K562 (cell line): Measurements from ENCODE around the gene MOSPD3. TPM values are rescaled to one million over a fixed set of nuclear protein-coding genes. Genes with fewer than 3 reads are reported as not detected.
A peak's percentile ranks its signal among the peaks of the same experiment; 100 is the strongest.

Source experiments
- ATAC-seq: fragments of 200-7000 bp; cut with Tn5 transposase; 3 replicates; pipeline ENCODE4 v1.9.1; 2020; ENCODE audit warnings: moderate library complexity
- BruUV-seq: library from RNA; stranded (reverse); fragments of 400-500 nt; replicated peaks from 2 replicates; lab custom pipeline; 2021; lab: Mats Ljungman, UMichigan
- CTCF ChIA-PET: fragments of 300-600 bp; formaldehyde crosslinking; extraction: SDS; loops from one replicate; lab custom pipeline; 2021; ENCODE audit warnings: low intra/inter-chr PET ratio; lab: Yijun Ruan, JAX
- POLR2A ChIA-PET: fragments of 300-600, 350-650 bp; sonication (Branson Sonifier 250); formaldehyde crosslinking; extraction: SDS; loops from one replicate; lab custom pipeline; 2021; ENCODE audit warnings: antibody characterized with exemption, inconsistent platforms; lab: Yijun Ruan, JAX
- DNase-seq, 4 experiments: peaks; one replicate each; pipeline versions ENCODE4 v3.0.0 to v3.0.0-alpha.2; 2011 to 2018; ENCODE audit warnings: low spot score in 3 of 4, mixed read lengths in 3 of 4; ENCODE audit errors: extremely low read depth in 1 of 4
- FAIRE-seq: peaks from 2 replicates; lab custom pipeline; 2011; peaks lifted over from hg19 to GRCh38; lab: Jason Lieb, UNC
- H2AFZ ChIP-seq: 2 replicates; pipeline ENCODE4 v1.6.0; 2011; ENCODE audit warnings: low read depth, low read length, control low read depth, inconsistent platforms
- H3K27ac ChIP-seq: fragments of 200-600 bp; 3 replicates; pipeline ENCODE4 v1.8.0; 2011; ENCODE audit warnings: low read depth, mild to moderate bottlenecking, control low read depth, inconsistent platforms, low read length, moderate library complexity, mixed read lengths; ENCODE audit errors: extremely low read depth
- H3K27me3 ChIP-seq, 2 experiments: fragments of 300-600 bp in 1 of 2; 2 replicates in 1 of 2; 3 replicates in 1 of 2; pipeline versions ENCODE4 v1.6.0 to v1.8.0; 2011; ENCODE audit warnings: inconsistent platforms in 2 of 2, low read length in 2 of 2, mild to moderate bottlenecking in 1 of 2, mixed read lengths in 1 of 2, moderate library complexity in 1 of 2; ENCODE audit not compliant: control insufficient read depth in 2 of 2, insufficient read depth in 2 of 2
- H3K36me3 ChIP-seq: fragments of 300-600 bp; 3 replicates; pipeline ENCODE4 v1.8.0; 2011; ENCODE audit warnings: mild to moderate bottlenecking, low read length, inconsistent platforms; ENCODE audit not compliant: control insufficient read depth, insufficient read depth
- H3K4me1 ChIP-seq, 2 experiments: fragments of 200-600 bp in 1 of 2; replicated peaks in 1 of 2; 2 replicates in 1 of 2; 3 replicates in 1 of 2; pipeline versions ENCODE4 v1.5.1 to v1.8.0; 2011; ENCODE audit warnings: inconsistent platforms in 2 of 2, low read length in 2 of 2, mild to moderate bottlenecking in 1 of 2, mixed read lengths in 1 of 2, moderate library complexity in 1 of 2; ENCODE audit not compliant: control insufficient read depth in 2 of 2, insufficient read depth in 2 of 2
- H3K4me2 ChIP-seq: 2 replicates; pipeline ENCODE4 v1.6.1; 2011; ENCODE audit warnings: low read length, control low read depth, inconsistent platforms, mixed read lengths; ENCODE audit not compliant: insufficient read depth
- H3K4me3 ChIP-seq: fragments of 200-600 bp; sonication (generic), shearing (Covaris generic); 2 replicates; pipeline ENCODE4 v1.5.1; 2016; ENCODE audit warnings: control low read depth, inconsistent platforms
- H3K79me2 ChIP-seq: fragments of 200-600 bp; 3 replicates; pipeline ENCODE4 v1.8.0; 2011; ENCODE audit warnings: low read length, inconsistent platforms; ENCODE audit not compliant: control insufficient read depth, insufficient read depth
- H3K9ac ChIP-seq, 2 experiments: 2 replicates each; pipeline versions ENCODE4 v1.6.0 to v1.6.1; 2011; ENCODE audit warnings: low read depth in 2 of 2, low read length in 2 of 2, control low read depth in 1 of 2, inconsistent platforms in 1 of 2, mild to moderate bottlenecking in 1 of 2, mixed read lengths in 1 of 2; ENCODE audit not compliant: insufficient read depth in 1 of 2
- H3K9me1 ChIP-seq: one replicate; pipeline ENCODE4 v1.6.0; 2011; ENCODE audit warnings: inconsistent platforms, mild to moderate bottlenecking, low read length, moderate library complexity; ENCODE audit not compliant: control insufficient read depth, insufficient read depth
- H3K9me3 ChIP-seq: replicated peaks from 2 replicates; pipeline ENCODE4 v1.5.1; 2011; ENCODE audit warnings: low read depth, low read length, inconsistent platforms; ENCODE audit not compliant: control insufficient read depth, insufficient read depth
- H4K20me1 ChIP-seq: replicated peaks from 2 replicates; pipeline ENCODE4 v1.6.1; 2011; ENCODE audit warnings: low read length, inconsistent platforms, mixed read lengths; ENCODE audit not compliant: control insufficient read depth, insufficient read depth
- DEAF1 ChIP-seq: fragments of 450-650 bp; formaldehyde crosslinking; IDR thresholded peaks from 2 replicates; pipeline ENCODE4 v1.4.0; 2020; ENCODE audit warnings: mild to moderate bottlenecking, moderate library complexity
- GABPB2 ChIP-seq: fragments of 250-450 bp; sonication (Bioruptor Pico); conservative IDR thresholded peaks from 2 replicates; pipeline ENCODE4 v1.5.1; 2021; ENCODE audit warnings: mild to moderate bottlenecking
- POLR2G ChIP-seq: fragments of 200-400 bp; formaldehyde crosslinking; IDR thresholded peaks from 2 replicates; pipeline ENCODE4 v1.6.1; 2017; ENCODE audit warnings: low read depth, mild to moderate bottlenecking, antibody characterized with exemption, low read length, moderate library complexity
- WGBS: fragments of 100-300 bp; shearing (Covaris generic); methylation state at CpG from one replicate; pipeline ENCODE4 v1.1.6; 2016; ENCODE audit warnings: low coverage, mixed read lengths; ENCODE audit not compliant: insufficient coverage; ENCODE audit errors: missing lambda C conversion rate; 5-methylcytosine and 5-hydroxymethylcytosine counted together
- in situ Hi-C: fragments of 300-500 bp; cut with MboI; formaldehyde crosslinking; loops from 4 replicates; pipeline ENCODE4 v1.15.0; 2018; ENCODE audit warnings: inconsistent platforms, mixed read lengths
- intact Hi-C: fragments of 100-400 bp; cut with micrococcal nuclease; formaldehyde crosslinking; loops from 2 replicates; pipeline ENCODE4 v1.14.2; 2022
- polyA plus RNA-seq, 8 experiments: library from polyadenylated mRNA; depleted of rRNA in 4 of 8; stranded (reverse) in 5 of 8; unstranded in 3 of 8; fragments of >200 nt; fragmentation: Nextera tagmentation in 2 of 8; fragmentation: Illumina TruSeq in 1 of 8; extraction: Ambion mirVana in 2 of 8; extraction: Trizol in 1 of 8; gene quantifications; 2 replicates each; pipeline versions ENCODE4 v1.2.1 to v1.2.3, GENCODE V29; 2011 to 2014; ENCODE audit warnings: inconsistent platforms in 1 of 8, missing spikeins in 1 of 8
- total RNA-seq, 7 experiments: library from RNA; depleted of rRNA in 6 of 7; stranded (reverse); fragments of >200 nt in 6 of 7; fragmentation: Illumina TruSeq in 2 of 7; extraction: Trizol in 2 of 7; gene quantifications; 2 replicates each; pipeline versions ENCODE4 v1.2.1 to v1.2.3, GENCODE V29; 2011 to 2021; ENCODE audit warnings: low replicate concordance in 1 of 7
- TF ChIP-seq, protein P1 (sequence below): fragments of 250-450 bp; sonication (Bioruptor Pico); IDR thresholded peaks from 2 replicates; pipeline ENCODE4 v1.4.0; 2020; ENCODE audit warnings: mild to moderate bottlenecking, moderate library complexity
- TF ChIP-seq, protein P2 (sequence below), 2 experiments: fragments of 450-650 bp in 1 of 2; IDR thresholded peaks; 2 replicates each; pipeline ENCODE4 v1.6.1; 2011 to 2017; ENCODE audit warnings: low read depth in 2 of 2, antibody characterized with exemption in 1 of 2, borderline replicate concordance in 1 of 2, low read length in 1 of 2, mild to moderate bottlenecking in 1 of 2, mixed read lengths in 1 of 2; ENCODE audit not compliant: control insufficient read depth in 1 of 2
- TF ChIP-seq, protein P3 (sequence below): fragments of 200-800 bp; sonication (Bioruptor generic); IDR thresholded peaks from 2 replicates; pipeline ENCODE4 v1.6.1; 2017; ENCODE audit warnings: missing genetic modification characterization, missing compliant biosample characterization

MOSPD3 gene
- total and polyA plus RNA-seq, 9 of the 15 experiments (the other 6 are each of a cell fraction or from before 2014, with no cell fraction given) = 1.4 to 32.1 (median 7.3) TPM

GRCh38 chr7:100620804-100621203, 8.5 kb downstream of the MOSPD3 start:
- H3K9me1 ChIP-seq = no peaks in the 10 kb centered on the region
- no peak for DNase-seq
- ChIA-PET CTCF (no interaction called here), POLR2A (interaction anchor here (0.6 to 7.0 kb wide), 3 partner anchors 6 to 29 kb away, joined by 3 to 54 read pairs (median 3); partner anchors contain the start of gene MOSPD3)
- BruUV-seq = no TSS peak
- WGBS = 89% methylated on average over 23 of the region's 23 CpGs
- no peaks in the 10 kb centered on the region for H3K27me3 ChIP-seq
- H4K20me1 ChIP-seq = no peaks in the 10 kb centered on the region
- peaks cover 2% of the 10 kb centered on the region; the same call in 2 of the 3 replicates for H3K79me2 ChIP-seq
- H3K4me1 ChIP-seq = peaks cover 10 to 17% of the 10 kb centered on the region in 2 experiments; a peak in 4 of 5 replicates
- no peak for FAIRE-seq
- H3K4me2 ChIP-seq = no peak overlapping the region
- H3K36me3 ChIP-seq = peaks cover 28% of the 10 kb centered on the region
- no peak overlapping the region for H3K4me3 ChIP-seq
- no peak overlapping the region for H3K27ac ChIP-seq
- ATAC-seq = no peak; the same call in 2 of the 3 replicates
- no peaks in the 10 kb centered on the region for H3K9me3 ChIP-seq
- no peak overlapping the region for H2AFZ ChIP-seq
- in situ Hi-C loops = no loop called here
- intact Hi-C loops = no loop called here
- H3K9ac ChIP-seq = no peak overlapping the region
- TF ChIP-seq, protein P1, sequence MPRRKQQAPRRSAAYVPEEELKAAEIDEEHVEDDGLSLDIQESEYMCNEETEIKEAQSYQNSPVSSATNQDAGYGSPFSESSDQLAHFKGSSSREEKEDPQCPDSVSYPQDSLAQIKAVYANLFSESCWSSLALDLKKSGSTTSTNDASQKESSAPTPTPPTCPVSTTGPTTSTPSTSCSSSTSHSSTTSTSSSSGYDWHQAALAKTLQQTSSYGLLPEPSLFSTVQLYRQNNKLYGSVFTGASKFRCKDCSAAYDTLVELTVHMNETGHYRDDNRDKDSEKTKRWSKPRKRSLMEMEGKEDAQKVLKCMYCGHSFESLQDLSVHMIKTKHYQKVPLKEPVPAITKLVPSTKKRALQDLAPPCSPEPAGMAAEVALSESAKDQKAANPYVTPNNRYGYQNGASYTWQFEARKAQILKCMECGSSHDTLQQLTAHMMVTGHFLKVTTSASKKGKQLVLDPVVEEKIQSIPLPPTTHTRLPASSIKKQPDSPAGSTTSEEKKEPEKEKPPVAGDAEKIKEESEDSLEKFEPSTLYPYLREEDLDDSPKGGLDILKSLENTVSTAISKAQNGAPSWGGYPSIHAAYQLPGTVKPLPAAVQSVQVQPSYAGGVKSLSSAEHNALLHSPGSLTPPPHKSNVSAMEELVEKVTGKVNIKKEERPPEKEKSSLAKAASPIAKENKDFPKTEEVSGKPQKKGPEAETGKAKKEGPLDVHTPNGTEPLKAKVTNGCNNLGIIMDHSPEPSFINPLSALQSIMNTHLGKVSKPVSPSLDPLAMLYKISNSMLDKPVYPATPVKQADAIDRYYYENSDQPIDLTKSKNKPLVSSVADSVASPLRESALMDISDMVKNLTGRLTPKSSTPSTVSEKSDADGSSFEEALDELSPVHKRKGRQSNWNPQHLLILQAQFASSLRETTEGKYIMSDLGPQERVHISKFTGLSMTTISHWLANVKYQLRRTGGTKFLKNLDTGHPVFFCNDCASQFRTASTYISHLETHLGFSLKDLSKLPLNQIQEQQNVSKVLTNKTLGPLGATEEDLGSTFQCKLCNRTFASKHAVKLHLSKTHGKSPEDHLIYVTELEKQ (CRISPR knock-in tag) = no peak
- TF ChIP-seq POLR2G (peak; percentile 77), GABPB2 (CRISPR knock-in tag) (no peak), DEAF1 (CRISPR knock-in tag) (no peak)
- TF ChIP-seq, protein P2, sequence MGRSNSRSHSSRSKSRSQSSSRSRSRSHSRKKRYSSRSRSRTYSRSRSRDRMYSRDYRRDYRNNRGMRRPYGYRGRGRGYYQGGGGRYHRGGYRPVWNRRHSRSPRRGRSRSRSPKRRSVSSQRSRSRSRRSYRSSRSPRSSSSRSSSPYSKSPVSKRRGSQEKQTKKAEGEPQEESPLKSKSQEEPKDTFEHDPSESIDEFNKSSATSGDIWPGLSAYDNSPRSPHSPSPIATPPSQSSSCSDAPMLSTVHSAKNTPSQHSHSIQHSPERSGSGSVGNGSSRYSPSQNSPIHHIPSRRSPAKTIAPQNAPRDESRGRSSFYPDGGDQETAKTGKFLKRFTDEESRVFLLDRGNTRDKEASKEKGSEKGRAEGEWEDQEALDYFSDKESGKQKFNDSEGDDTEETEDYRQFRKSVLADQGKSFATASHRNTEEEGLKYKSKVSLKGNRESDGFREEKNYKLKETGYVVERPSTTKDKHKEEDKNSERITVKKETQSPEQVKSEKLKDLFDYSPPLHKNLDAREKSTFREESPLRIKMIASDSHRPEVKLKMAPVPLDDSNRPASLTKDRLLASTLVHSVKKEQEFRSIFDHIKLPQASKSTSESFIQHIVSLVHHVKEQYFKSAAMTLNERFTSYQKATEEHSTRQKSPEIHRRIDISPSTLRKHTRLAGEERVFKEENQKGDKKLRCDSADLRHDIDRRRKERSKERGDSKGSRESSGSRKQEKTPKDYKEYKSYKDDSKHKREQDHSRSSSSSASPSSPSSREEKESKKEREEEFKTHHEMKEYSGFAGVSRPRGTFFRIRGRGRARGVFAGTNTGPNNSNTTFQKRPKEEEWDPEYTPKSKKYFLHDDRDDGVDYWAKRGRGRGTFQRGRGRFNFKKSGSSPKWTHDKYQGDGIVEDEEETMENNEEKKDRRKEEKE (IDR thresholded peaks at IDR 0.05; ENCODE audit: borderline replicate concordance in 1 of 2, control insufficient read depth in 1 of 2, low read depth in 2 of 2, low read length in 1 of 2) = no peak
- TF ChIP-seq, protein P3, sequence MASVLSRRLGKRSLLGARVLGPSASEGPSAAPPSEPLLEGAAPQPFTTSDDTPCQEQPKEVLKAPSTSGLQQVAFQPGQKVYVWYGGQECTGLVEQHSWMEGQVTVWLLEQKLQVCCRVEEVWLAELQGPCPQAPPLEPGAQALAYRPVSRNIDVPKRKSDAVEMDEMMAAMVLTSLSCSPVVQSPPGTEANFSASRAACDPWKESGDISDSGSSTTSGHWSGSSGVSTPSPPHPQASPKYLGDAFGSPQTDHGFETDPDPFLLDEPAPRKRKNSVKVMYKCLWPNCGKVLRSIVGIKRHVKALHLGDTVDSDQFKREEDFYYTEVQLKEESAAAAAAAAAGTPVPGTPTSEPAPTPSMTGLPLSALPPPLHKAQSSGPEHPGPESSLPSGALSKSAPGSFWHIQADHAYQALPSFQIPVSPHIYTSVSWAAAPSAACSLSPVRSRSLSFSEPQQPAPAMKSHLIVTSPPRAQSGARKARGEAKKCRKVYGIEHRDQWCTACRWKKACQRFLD (CRISPR knock-in tag) = no peak
